ENCODE data around the gene KDF1.

The KDF1 gene

DNA sequence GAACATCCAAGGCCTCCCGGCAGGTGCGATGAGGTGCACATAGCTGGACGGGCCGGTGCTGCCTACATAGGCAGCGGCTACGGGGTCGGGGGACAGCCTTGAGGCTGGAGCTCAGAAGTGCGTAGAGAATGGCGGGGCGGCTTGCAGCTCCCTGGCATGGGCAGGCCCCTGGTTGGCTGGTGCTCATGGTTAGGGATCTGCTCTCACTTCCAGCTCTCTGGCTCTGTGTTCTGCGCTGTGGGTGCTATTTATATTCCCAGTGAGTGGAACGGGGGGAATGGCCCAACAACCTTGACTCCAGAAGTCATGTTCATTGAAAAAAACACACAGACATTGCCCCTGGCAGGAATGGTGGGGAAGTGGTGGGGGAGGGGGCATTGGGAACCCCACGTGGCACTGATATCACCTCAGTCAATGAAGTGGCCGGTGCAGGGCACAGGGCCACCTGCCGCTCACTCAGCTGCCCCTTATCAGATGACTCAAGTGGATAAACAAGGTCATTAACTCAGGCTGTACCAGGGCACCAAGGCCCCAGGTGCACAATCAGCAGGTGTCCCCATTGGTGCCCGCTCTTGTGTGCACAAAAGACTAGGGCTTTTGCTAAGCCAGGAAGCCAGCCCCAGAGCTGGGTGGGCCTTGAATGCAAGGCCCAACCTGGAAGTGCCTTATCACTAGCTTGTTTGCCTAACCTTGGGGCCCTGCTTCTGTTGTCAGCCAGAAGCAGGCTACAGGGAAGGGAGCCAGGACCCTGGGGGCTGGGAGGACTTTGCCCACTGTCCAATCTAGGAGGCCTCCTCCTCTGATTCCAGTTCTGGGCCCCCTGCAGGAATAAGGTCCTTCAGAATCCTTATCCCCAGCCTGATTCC is 46.3 kb downstream of the KDF1 start, which contains the start of gene NR0B2:
Gene NR0B2, minus strand, starts transcription at position 222 of the 866 bp plus-strand sequence. Its CDS starts 35 bp downstream, at position 187.
- in situ Hi-C loops (cut with HindIII; ENCODE audit: low pct_unique_long_range_greater_than_20kb, low sequenced_read_pairs), result no loop called here
- DNase-seq (ENCODE audit: low read depth in 1 of 2, low spot score in 1 of 2), result no peak
- TF ChIP-seq JUND (IDR thresholded peaks at IDR 0.05; ENCODE audit: low read depth), result no peak

DNA sequence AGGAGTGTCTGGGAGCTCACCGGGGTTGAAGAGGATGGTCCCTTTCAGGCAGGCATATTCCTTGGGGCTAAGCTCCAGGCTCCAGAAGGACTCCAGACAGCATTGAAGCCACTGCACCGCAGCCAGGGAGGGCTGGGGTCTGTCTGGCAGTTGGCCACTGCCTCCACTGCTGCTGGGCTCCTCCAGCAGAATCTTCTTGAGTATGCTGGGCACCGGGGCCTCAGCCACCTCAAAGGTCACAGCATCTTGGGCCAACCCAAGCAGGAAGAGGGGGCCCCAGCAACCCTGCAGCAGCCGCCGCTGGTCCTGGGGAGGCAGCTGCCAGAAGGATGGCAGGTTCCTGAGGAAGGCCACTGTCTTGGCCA is 46.9 kb downstream of the KDF1 start:
- no peak for TF ChIP-seq JUND (IDR thresholded peaks at IDR 0.05; ENCODE audit: low read depth)
- in situ Hi-C loops (cut with HindIII; ENCODE audit: low pct_unique_long_range_greater_than_20kb, low sequenced_read_pairs), result no loop called here
- DNase-seq (ENCODE audit: low read depth in 1 of 2, low spot score in 1 of 2), result no peak

DNA sequence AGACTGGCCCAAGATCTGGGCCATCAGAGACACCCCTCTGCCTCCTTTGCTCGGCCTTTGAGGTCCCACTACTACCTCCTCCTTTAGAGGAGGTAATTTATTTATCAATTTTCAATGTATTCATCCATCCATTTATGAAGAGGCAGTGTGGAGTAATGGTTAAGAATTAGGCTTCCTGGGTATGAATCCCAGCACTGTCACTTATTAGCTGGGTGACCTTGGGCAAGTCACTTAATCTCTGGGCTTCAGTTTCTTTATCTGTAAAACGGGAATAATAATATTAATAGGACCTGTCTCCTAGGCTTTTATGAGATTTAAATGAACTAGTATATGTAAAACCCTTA is 48.1 kb downstream of the KDF1 start:
- DNase-seq (ENCODE audit: low read depth in 1 of 2, low spot score in 1 of 2), result no peak
- in situ Hi-C loops (cut with HindIII; ENCODE audit: low pct_unique_long_range_greater_than_20kb, low sequenced_read_pairs), result no loop called here
- TF ChIP-seq JUND (IDR thresholded peaks at IDR 0.05; ENCODE audit: low read depth), result no peak

DNA sequence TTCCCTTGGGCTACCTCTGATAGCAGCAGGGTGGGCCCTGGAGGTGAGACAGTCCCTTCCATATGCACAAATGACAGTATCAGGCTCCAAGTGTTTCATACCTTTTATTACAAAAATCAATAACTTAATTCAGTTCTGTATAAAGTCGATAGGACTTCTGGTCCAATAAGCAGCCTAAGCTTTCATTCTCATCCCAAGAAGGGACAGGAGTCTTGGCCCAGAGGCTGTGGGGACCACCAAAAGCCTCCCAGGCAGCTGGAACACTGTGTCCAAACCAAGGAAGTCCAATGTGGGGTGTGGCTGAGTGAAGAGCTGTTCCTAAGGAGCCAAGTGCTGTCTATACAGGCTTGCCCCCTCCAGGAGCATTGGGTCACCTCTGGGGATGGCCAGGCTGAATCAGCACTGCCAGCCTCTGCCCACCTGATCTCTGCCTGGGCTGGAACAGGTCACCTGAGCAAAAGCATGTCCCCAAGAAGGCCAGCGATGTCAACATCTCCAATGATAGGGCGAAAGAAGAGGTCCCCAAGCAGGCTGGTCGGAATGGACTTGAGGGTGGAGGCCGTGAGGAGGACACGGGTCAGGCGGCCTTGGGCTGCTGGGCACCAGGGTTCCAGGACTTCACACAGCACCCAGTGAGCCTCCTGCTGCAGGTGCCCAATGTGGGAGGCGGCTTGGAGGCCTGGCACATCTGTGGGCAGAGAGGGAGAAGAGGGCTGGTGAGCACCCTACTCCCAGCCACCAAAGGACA is 48.7 kb downstream of the KDF1 start:
- in situ Hi-C loops (cut with HindIII; ENCODE audit: low pct_unique_long_range_greater_than_20kb, low sequenced_read_pairs), result no loop called here
- DNase-seq (ENCODE audit: low read depth in 1 of 2, low spot score in 1 of 2), result no peak
- no peak for TF ChIP-seq JUND (IDR thresholded peaks at IDR 0.05; ENCODE audit: low read depth)

DNA sequence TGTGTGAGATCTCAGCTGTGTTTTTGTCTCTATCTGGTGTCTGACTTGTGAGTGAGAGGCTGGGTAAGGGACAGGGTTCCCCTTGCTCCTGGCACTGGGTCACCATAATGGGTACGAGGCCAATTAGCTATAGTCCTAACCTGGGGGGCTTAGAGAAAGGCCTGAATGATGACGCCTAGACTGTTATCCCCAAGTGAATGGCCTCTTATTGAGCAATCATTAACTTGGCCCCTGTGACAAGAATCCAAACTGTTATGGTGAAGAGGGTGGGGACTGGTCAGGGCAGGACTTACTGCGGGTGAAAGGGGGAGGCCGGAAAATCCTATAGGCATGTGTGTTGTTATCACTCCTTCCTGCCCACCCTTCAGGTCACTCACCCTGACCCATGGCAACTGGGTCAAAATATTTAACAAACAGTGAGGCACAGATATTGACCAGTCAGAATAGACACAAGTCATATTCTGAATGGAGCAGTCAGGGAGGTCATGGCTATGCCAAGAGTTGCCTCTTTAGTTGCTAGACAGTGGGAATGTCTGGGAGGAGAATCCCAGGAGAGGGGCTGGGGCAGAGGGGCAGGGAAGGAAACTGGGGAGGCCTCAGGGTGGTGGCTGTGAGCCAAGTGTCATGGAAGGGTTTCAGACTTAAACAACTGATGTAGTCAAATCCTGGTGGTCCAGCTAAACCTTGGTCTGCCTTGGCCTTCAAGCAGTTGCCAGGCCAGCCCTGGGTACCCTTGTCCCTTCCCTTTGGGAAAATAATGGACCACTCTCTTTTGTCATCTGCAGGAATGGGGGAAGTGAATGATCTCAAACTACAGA is 49.7 kb downstream of the KDF1 start:
- in situ Hi-C loops (cut with HindIII; ENCODE audit: low pct_unique_long_range_greater_than_20kb, low sequenced_read_pairs), result no loop called here
- no peak for DNase-seq (ENCODE audit: low read depth in 1 of 2, low spot score in 1 of 2)
- TF ChIP-seq JUND (IDR thresholded peaks at IDR 0.05; ENCODE audit: low read depth), result no peak

DNA sequence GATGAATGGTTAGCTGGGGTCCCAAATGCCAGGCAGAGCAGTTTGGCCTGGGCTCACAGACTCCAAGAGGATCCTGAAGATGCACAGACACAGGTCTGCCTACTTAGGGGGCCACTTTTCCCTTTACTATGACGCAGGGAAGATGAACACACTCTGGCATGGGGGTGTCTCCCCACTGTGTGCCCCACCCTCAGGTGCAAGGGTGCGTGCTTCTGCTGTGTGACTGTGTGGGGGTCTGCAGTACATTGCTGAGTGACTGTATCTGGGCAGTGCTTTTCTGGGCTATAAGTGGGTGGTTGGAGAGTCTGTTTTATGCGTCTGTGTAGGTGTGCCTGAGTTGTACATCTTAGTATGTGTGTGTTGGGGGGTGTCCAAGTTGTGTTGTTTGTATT is 50.3 kb downstream of the KDF1 start:
- in situ Hi-C loops (cut with HindIII; ENCODE audit: low pct_unique_long_range_greater_than_20kb, low sequenced_read_pairs), result no loop called here
- TF ChIP-seq JUND (IDR thresholded peaks at IDR 0.05; ENCODE audit: low read depth), result no peak
- no peak for DNase-seq (ENCODE audit: low read depth in 1 of 2, low spot score in 1 of 2)

DNA sequence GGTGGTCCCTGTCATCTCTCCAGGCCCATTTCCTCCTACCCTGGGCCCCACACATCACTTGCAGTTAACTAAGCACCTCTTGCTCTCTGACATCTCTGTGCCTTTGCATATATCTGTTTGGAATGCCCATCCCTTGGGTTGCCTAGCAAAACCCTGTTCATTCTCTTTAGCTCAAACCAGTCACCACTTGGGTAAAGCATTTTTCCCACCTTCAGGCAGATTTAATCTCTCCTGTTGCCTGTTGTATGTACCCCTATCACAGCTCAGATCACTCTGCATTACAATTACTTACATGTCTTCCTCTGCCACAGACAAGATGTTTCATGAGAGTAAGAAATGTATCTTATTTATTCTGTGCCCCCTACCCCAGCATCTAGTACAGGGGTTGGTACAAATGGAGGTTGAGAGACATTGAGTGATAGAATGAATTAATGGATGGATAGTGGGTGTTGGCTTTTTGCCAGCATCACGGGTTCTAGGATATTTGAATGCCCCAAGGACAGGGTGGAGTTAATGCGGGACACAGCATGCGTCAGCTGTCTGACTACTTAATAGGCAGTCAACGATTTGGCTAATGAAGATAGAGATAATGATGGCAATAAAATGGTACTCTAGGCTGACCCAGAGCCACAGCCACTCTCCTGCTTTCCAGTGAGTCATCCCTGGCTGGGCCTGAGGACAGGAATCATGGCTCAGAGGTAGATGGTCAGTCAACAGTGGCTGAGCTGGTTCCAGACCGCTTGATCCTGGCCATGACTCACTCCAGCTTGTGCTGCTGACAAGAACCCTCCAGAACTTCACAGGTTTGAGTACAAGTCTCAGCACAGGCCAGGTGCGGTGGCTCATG is 53.0 kb downstream of the KDF1 start:
- in situ Hi-C loops (cut with HindIII; ENCODE audit: low pct_unique_long_range_greater_than_20kb, low sequenced_read_pairs), result no loop called here
- no peak for TF ChIP-seq JUND (IDR thresholded peaks at IDR 0.05; ENCODE audit: low read depth)
- DNase-seq (ENCODE audit: low read depth in 1 of 2, low spot score in 1 of 2), result peak in 1 of 2 experiments; percentile 46

DNA sequence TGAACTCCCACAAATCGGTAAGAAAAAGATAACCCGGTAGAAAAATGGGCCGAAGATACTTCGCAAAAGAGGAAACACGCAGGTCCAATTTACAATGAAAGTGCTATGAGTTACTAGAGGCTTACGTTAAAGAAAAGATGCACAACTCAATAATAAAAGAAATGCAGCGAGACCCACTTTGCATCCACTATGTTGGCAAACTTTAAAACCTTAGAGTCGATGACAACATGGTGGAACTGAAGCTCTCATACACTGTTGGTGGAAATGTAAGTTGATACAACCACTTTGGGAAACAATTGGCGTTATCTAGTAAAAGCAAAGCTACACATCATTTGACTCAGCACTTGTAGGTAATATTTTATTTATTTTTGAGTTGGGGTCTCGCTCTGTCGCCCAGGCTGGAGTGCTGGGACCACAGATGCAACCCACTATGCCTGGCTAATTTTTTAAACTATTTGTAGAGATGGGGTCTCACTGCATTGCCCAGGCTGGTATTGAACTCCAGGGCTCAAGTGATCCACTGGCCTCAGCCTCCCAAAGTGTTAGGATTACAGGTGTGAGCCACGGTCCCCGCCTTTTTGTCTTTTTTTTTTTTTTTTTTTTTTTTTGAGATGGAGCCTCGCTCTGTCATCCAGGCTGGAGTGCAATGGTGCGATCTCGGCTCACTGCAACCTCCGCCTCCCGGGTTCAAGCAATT is 59.3 kb downstream of the KDF1 start:
- no peak for DNase-seq (ENCODE audit: low read depth in 1 of 2, low spot score in 1 of 2)
- TF ChIP-seq JUND (IDR thresholded peaks at IDR 0.05; ENCODE audit: low read depth), result no peak
- in situ Hi-C loops (cut with HindIII; ENCODE audit: low pct_unique_long_range_greater_than_20kb, low sequenced_read_pairs), result no loop called here

DNA sequence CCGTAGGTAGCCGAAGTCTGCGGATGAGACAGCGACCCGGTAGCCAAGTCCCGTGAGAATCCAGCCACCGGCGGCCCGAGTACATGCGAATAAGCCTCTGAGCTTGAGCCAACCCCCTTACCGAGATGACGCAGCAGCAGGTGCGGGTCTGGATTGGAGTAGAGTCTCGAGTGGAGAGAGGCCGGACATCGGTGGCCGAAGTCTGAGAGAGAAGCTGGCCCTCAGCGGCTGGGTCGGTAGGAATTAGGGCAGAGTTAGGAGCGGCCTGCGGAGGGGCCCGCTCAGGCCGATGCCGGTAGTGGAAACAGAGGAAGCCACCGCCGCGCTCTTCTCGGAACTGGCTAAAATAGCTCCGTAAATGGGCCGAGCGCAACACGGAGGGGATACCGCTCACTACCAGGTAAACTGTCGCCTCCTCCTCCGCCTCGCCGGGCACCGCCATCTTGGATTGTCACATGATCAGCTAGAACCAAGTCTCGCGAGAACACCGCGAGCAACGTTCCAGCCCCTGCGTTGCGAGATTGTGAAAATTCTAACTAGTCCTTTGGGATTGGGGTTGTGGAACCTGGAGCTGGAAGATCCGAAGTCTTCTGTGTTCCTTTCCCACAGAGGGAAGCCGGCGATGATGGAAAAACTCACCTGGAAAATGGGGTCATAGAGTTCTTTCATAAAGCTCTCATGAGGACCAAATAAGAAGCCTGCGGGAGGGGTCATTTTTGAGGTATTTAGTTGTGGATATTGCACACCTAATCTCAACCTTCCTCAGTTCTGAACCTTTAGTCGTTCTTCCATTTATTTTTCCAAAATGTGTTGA is 60.1 kb downstream of the KDF1 start, which contains the start of gene GPATCH3:
Gene GPATCH3, minus strand, starts transcription at position 467 of the 814 bp plus-strand sequence. Its CDS starts 25 bp downstream, at position 442.
- in situ Hi-C loops (cut with HindIII; ENCODE audit: low pct_unique_long_range_greater_than_20kb, low sequenced_read_pairs), result no loop called here
- TF ChIP-seq JUND (IDR thresholded peaks at IDR 0.05; ENCODE audit: low read depth), result no peak
- peak; percentile 57 to 93 for DNase-seq (ENCODE audit: low read depth in 1 of 2, low spot score in 1 of 2)

Measured in T47D (cell line).